Adrenal gland (tissue), 12 donors: Measurements from ENCODE around the gene VWA3A. TPM values are rescaled to one million over a fixed set of nuclear protein-coding genes. Genes with fewer than 3 reads are reported as not detected.

Experiments
- DNase-seq, 7 donors: peaks; one replicate each; pipeline ENCODE4 v3.0.0-alpha.2; 2019 to 2020
- H3K27ac ChIP-seq, 5 donors: fragments of 200-600 bp; sonication (generic) in 4 of 5; 1 replicate in 3 of 5; 2 replicates in 2 of 5; pipeline versions ENCODE4 v1.5.1 to v1.8.0; 2016 to 2020; ENCODE audit warnings: mild to moderate bottlenecking in 1 of 5
- H3K27me3 ChIP-seq: fragments of 200-600 bp; 2 replicates; pipeline ENCODE4 v1.8.0; 2021
- H3K36me3 ChIP-seq, 2 donors: fragments of 200-600 bp; replicated peaks in 1 of 2; 1 replicate in 1 of 2; 2 replicates in 1 of 2; pipeline versions ENCODE4 v1.5.1 to v1.8.0; 2018 to 2022
- H3K4me1 ChIP-seq, 2 donors: fragments of 200-600 bp; replicated peaks in 1 of 2; 1 replicate in 1 of 2; 2 replicates in 1 of 2; pipeline versions ENCODE4 v1.5.1 to v1.8.0; 2018 to 2021
- H3K4me3 ChIP-seq, 4 donors: fragments of 200-600 bp; sonication (generic) in 3 of 4; one replicate each; pipeline ENCODE4 v1.5.1; 2016 to 2018
- H3K9me3 ChIP-seq, 3 donors: fragments of 200-600 bp; sonication (generic) in 1 of 3; replicated peaks in 1 of 3; 1 replicate in 2 of 3; 2 replicates in 1 of 3; pipeline versions ENCODE4 v1.5.1 to v1.8.0; 2016 to 2021
- CTCF ChIP-seq, 6 experiments: fragments of 450-650 bp in 4 of 6; fragments of 200-600 bp in 2 of 6; sonication (generic) in 1 of 6; IDR thresholded peaks; 1 replicate in 5 of 6; 2 replicates in 1 of 6; pipeline versions ENCODE4 v1.5.1 to v1.8.0; 2016 to 2021; ENCODE audit warnings: antibody characterized with exemption in 6 of 6, mild to moderate bottlenecking in 2 of 6, moderate library complexity in 1 of 6
- POLR2A ChIP-seq, 2 donors: fragments of 450-650 bp; IDR thresholded peaks; one replicate each; pipeline ENCODE4 v1.6.1; 2017; ENCODE audit warnings: antibody characterized with exemption in 2 of 2, mild to moderate bottlenecking in 2 of 2, moderate library complexity in 1 of 2
- WGBS, 4 donors: extraction: QIAGEN DNeasy Blood & Tissue Kit in 2 of 4; methylation state at CpG; one replicate each; pipeline versions ENCODE4 v1.1.5 to v1.1.7; 2013 to 2017; 5-methylcytosine and 5-hydroxymethylcytosine counted together
- intact Hi-C, 2 donors: fragments of 100-400 bp; cut with DNase I; formaldehyde crosslinking; loops; one replicate each; pipeline versions ENCODE4 v1.14.1 to v1.15.0; 2022 to 2023
- polyA plus RNA-seq, 3 donors: library from polyadenylated mRNA; stranded (reverse); fragments of 200-250 nt in 2 of 3; fragments of 350-450 nt in 1 of 3; fragmentation: Illumina TruSeq in 1 of 3; extraction: RNeasy Lipid Tissue Mini Kit (QIAGEN cat#74804) in 1 of 3; gene quantifications; one replicate each; pipeline ENCODE4 v1.2.3, GENCODE V29; 2013 to 2014
- total RNA-seq, 9 donors: library from RNA; depleted of rRNA in 4 of 9; stranded (reverse); fragments of >200 nt in 4 of 9; fragments of 120-200 nt in 1 of 9; fragmentation: NEBNext Ultra II Directional in 1 of 9; extraction: Animal tissue kit (Norgen Biotek cat#: 25700) in 1 of 9; gene quantifications; one replicate each; pipeline versions ENCODE4 v1.1.0 to v1.2.4, GENCODE V29; 2013 to 2023
- donor health status: healthy with polysubstance abuse.
- donor health status: Bipolar disorder and iron deficiency.
- donor health status: DM: yes; HTN: yes; CAD: no.
- donor health status: DM: no; HTN: no; CAD: no.
- donor health status: DM: no; HTN: no; CAD: no.
- donor health status: DM: yes; HTN: yes; CAD: no.

Gene VWA3A
- total and polyA plus RNA-seq, 12 donors: 0.17 to 0.72 (median 0.29) TPM; not detected in 6

GRCh38 chr16:22205577-22206012, 113.3 kb downstream of the VWA3A start:
- H3K4me3 ChIP-seq: peak overlapping the region in 2 of 4 donors; percentile 66 to 80
- 2 to 4% (median 3%) methylated on average over 11 of the region's 11 CpGs for WGBS, 4 donors

DNA sequence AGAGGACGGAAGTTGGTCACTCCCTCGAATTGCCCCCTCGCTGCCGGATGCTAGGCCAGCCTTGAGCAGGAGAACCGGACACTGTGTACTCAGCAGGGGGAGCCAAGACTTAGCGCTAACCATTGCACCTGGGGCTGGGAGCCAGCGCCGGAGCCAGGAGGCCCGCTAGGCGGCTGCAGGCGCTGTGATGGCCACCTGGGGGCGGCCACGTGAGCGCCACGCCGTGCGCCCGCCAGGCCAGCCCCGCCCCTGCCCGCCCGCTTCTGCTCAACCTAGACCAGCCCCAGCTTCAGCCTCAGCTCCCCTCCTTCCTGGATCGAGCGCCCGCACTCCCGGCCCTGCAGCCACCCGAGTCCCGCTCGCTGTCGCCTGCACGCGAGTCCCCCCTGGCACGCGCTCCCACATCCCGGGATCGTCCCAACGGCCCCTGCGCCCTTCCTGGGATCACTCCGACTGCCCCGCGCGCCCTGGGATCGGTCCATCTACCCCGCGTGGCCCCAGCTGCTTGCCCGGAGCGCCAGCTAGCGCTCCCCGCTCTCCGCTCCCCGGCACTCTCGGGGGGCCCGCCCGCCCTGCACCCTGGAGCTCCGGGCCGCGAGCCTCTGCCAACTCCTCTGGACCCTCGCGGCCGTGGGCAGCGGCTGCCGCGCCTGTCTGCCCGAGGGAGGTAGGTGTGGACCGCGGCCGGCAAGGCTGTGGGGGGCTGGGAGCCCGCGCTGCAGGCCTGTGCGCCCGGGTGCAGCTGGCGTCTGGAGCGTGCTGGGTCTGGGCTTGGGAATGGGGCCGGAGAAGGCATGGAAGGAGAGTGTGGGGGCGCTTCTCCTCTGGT, 113.9 kb downstream of the VWA3A start, which contains the start of gene EEF2K:
TSS of gene EEF2K (plus strand) at position 266 of the 829 bp plus-strand sequence. CDS start 19,452 bp downstream, outside the sequence.
- peak; percentile 91 to 97 (median 96) for DNase-seq
- H3K4me3 ChIP-seq: peak within 1 kb of the TSS; percentile 37 to 80 (median 69)
- TF ChIP-seq POLR2A (IDR thresholded peaks at IDR 0.05) (peak in 1 of 2 donors; percentile 77), CTCF (IDR thresholded peaks at IDR 0.05) (peak; percentile 47 to 94 (median 81))
- H3K27me3 ChIP-seq: no peaks in the 10 kb centered on the region
- H3K9me3 ChIP-seq: no peaks in the 10 kb centered on the region
- peak within 1 kb of the TSS; percentile 58 to 92 (median 91) for H3K27ac ChIP-seq
- WGBS, 4 donors: 0 to 1% (median 1%) methylated on average over 16 to 73 of the region's 74 CpGs
- no peaks in the 10 kb centered on the region for H3K36me3 ChIP-seq
- H3K4me1 ChIP-seq: peaks cover 8 to 32% of the 10 kb centered on the region in 2 donors
- intact Hi-C loops: no loop called here

More at GRCh38 chr16:22205577-22206012, 113.3 kb downstream of the VWA3A start:
- Histone ChIP-seq H3K36me3 (no peaks in the 10 kb centered on the region), H3K4me1 (peaks cover 8 to 32% of the 10 kb centered on the region in 2 donors), H3K27ac (peak overlapping the region; percentile 58 to 92 (median 91)), H3K27me3 (no peaks in the 10 kb centered on the region), H3K9me3 (no peaks in the 10 kb centered on the region)
- intact Hi-C loops: no loop called here
- TF ChIP-seq POLR2A (IDR thresholded peaks at IDR 0.05): no peak
- TF ChIP-seq CTCF (IDR thresholded peaks at IDR 0.05): no peak
- DNase-seq: no peak

Other genes with a start within 250 kb of the VWA3A start
- gene NPIPB4, start 234.8 kb upstream of the VWA3A start, total RNA-seq: 10 to 100 TPM in 8 of 9 donors, 1 to 10 TPM in 1; 7.6 to 83.6 (median 41.0) TPM
- gene NPIPB4, start 234.8 kb upstream of the VWA3A start, polyA plus RNA-seq: 10 to 100 TPM; 12.7 to 41.3 (median 25.8) TPM
- 100 to 1,000 TPM; 126 to 386 (median 230) TPM for gene UQCRC2, start 139.2 kb upstream of the VWA3A start, total RNA-seq
- 100 to 1,000 TPM; 108 to 226 (median 130) TPM for gene UQCRC2, start 139.2 kb upstream of the VWA3A start, polyA plus RNA-seq
- under 1 TPM in 1 of 9 donors, not detected in 8; 0.61 TPM for gene PDZD9, start 91.4 kb upstream of the VWA3A start, total RNA-seq
- gene PDZD9, start 91.4 kb upstream of the VWA3A start, polyA plus RNA-seq: not detected
- gene MOSMO, start 84.4 kb upstream of the VWA3A start, total RNA-seq: 10 to 100 TPM; 13.3 to 49.0 (median 21.5) TPM
- 10 to 100 TPM; 11.7 to 24.2 (median 18.0) TPM for gene MOSMO, start 84.4 kb upstream of the VWA3A start, polyA plus RNA-seq
- not detected for gene SDR42E2, start 70.0 kb downstream of the VWA3A start, total RNA-seq
- gene SDR42E2, start 70.0 kb downstream of the VWA3A start, polyA plus RNA-seq: under 1 TPM in 2 of 3 donors, not detected in 1; 0.08 to 0.10 TPM
- 10 to 100 TPM in 8 of 9 donors, 1 to 10 TPM in 1; 8.3 to 28.3 (median 18.4) TPM for gene EEF2K, start 113.7 kb downstream of the VWA3A start, total RNA-seq
- 10 to 100 TPM in 1 of 3 donors, 1 to 10 TPM in 2; 4.9 to 15.0 (median 7.6) TPM for gene EEF2K, start 113.7 kb downstream of the VWA3A start, polyA plus RNA-seq
- gene POLR3E, start 204.9 kb downstream of the VWA3A start, total RNA-seq: 10 to 100 TPM; 43.8 to 99.4 (median 54.3) TPM
- 10 to 100 TPM; 46.5 to 91.0 (median 47.7) TPM for gene POLR3E, start 204.9 kb downstream of the VWA3A start, polyA plus RNA-seq